ENCODE results near the gene TTC21A.

TTC21A gene

GRCh38 chr3:39181408-39182335 is 74.2 kb downstream of the TTC21A start:
- DNase-seq = no peak

DNA sequence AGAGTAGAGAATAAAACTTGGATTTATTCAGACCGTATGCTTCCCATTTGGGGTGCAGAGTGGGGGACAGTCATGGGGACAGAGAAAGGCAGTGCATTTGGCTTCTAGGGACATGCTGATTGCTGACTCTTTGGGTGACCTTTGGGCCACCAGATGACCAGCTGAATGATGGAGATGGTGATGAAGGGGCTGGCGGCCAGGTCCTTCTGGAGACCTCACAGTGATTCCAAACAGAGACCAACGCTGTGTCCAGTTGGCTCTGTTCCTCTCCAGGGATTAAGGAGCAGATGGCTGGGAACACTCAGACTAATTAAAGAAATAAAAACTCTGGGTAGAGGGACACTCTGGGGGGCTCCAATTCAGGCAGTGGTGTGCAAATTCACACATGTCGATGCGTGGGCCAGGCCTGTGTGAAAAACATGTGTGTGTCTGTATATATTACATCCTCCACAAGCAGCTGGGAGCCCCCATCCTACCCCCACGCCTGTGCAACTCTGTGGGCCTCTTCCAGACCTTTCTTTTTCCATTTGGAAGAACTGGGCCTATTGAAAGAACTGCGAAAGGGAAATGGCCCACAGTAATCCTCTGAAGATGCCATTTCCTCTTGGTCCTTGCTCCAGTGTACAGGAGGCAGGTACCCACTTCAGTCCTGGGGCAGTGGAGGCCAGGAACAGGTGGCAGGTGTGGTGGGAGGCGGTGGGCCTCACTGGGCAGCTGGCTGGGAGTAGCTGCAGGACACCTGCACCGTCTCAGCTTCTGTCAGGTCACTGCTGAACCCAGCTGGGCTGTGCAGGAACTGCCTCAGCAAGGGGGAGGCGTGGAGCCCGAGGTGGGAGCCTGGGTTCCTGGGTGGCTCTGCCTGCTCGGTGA is 76.0 kb downstream of the TTC21A start:
- DNase-seq = no peak

DNA sequence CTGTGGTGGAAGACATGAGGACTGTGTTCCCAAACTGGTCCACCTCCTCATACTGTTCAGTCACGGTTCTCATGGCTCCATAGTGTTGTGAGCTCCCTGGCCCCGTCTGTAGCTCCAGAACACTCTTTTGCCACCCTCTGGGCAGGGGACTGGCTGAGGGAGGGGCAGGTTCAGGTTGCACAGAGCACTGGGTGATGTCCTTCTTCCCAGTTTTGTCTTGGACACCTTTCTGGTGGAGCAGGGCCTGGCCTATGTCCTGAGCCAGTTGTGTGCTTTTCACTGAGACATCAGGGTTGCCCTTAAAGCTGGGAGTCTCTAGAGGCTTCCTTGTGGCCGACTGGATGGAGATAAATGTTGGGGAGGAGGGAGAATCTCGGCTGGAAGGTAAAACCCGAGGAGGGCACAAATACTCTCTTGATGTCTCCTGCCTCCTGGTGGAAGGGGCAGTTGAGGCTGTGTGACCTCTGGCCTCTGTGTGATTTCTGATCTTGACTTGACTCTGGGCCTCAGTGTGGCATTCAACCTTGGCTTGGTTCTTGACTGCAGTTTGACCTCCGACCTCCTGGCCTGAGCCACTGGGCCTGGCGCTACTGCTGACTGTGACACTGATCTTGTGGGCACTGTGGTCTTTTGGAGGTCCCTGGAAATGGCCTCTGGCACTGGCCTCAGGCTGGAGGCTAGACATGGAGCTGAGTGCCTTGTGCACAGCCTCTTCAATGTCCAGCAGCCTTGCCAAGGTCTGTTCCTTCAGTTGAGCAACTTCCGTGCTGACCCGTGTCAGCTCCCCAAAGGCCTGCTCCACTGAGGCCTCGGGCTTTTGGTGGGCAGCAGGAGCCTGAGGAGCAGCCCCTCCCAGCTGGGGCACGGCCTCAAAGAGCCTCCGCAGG is 76.8 kb downstream of the TTC21A start:
- DNase-seq = no peak

DNA sequence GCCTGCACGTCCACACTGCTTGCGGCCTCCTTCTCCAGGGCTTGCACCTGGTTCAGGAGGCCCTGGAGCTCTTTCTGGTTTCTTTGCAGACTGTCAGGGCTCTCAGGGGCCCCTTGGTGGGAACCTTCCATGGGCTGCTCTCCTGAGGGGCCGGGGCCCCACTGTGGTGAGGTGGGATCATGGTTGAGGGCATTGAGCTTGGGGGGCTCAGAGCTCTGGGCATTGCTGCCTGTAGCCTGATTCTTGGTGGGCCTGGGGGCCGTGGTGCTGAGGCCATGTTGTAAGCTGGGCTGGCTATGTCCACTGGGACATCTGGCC is 77.4 kb downstream of the TTC21A start:
- no peak for DNase-seq

GRCh38 chr3:39185326-39185958 is 78.0 kb downstream of the TTC21A start:
- DNase-seq = no peak

DNA sequence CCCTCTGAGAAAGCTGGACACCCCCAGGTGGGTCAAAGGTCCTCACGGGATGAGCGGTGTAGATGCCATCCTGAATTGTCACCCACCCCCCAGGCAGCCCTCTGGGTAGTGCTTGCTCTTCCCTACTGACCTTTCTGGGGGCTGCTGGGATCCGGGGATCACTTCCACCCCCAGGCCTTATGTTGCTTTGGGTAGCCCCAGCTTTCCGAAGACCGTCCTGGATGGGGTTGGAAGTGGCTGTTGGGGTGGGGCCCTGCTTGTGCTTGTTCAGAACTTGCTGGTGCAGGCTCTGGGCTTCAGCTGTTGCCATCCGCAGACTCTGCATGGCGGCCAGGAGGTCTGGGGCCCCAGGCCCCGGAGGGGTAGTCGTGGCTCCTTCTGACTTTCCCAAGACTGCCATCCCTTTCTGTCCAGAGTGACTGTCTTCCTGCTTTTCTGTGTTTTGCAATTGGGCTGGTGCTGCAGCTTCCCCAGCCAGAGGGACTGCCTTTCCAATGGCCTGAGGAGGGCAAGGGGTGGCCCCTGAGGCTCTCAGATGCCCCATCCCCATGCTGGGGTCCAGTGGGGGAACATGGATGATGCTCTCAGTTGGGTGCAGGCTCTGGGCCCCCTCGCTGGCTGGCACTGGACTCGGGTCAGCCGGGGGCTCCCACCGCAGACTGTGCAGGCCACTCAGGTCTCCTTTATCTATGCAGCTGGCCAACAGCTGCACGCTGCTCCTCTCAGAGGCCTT is 78.6 kb downstream of the TTC21A start:
- DNase-seq = no peak

GRCh38 chr3:39186692-39187151 is 79.2 kb downstream of the TTC21A start:
- no peak for DNase-seq

- DNase-seq = no peak
Measured at GRCh38 chr3:39187372-39188155, 80.1 kb downstream of the TTC21A start.

All from cortex of kidney (tissue), 1 donor.